Neural crest cell (in vitro differentiated cells): ENCODE measurements around the gene SNAPC4. TPM values are rescaled to one million over a fixed set of nuclear protein-coding genes. Genes with fewer than 3 reads are reported as not detected.

Source experiments
- DNase-seq: peaks from one replicate; pipeline ENCODE4 v3.0.0; 2021; ENCODE audit warnings: low read depth, mixed read lengths, low spot score
- H3K27ac Mint-ChIP-seq: one replicate; pipeline ENCODE4 v1.8.0; 2021; ENCODE audit warnings: mild to moderate bottlenecking, mixed read lengths; ENCODE audit not compliant: unreplicated experiment
- H3K27me3 Mint-ChIP-seq: 2 replicates; pipeline ENCODE4 v1.8.0; 2021; ENCODE audit warnings: low read depth, mild to moderate bottlenecking, mixed read lengths
- H3K36me3 Mint-ChIP-seq: 2 replicates; pipeline ENCODE4 v1.8.0; 2021; ENCODE audit warnings: low read depth, mild to moderate bottlenecking, mixed read lengths
- H3K4me1 Mint-ChIP-seq: 2 replicates; pipeline ENCODE4 v1.8.0; 2021; ENCODE audit warnings: mixed read lengths
- H3K4me3 Mint-ChIP-seq: one replicate; pipeline ENCODE4 v1.8.0; 2021; ENCODE audit warnings: mild to moderate bottlenecking, mixed read lengths
- H3K9me3 Mint-ChIP-seq: 2 replicates; pipeline ENCODE4 v1.8.0; 2021; ENCODE audit warnings: mixed read lengths
- total RNA-seq: library from RNA; stranded (reverse); gene quantifications from 2 replicates; pipeline ENCODE4 v1.2.1, GENCODE V29; 2021
- TF ChIP-seq, protein P1 (sequence below): fragments of 200-600 bp; sonication (generic); conservative IDR thresholded peaks from 2 replicates; pipeline ENCODE4 v1.5.0; 2021; ENCODE audit warnings: antibody characterized with exemption, mild to moderate bottlenecking

SNAPC4 gene
- total RNA-seq, 1 donor from 2014 or later = 19.0 TPM

DNA sequence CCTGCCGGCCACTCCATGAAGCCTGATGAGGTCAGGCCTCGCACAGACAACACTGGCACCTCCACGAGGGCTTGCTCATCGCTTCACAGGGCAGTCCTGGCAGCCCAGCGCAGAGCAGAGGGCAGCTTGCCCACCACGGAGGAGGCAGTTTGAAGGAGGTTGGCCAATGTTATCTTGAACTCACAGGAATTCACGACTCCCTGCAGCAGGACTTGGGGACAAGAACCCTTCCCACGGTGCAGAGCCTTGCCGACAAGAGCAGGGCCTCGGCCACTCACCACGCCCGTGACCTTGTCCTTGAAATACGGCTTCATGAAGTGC, 5.0 kb downstream of the SNAPC4 start:
- Mint-ChIP-seq H3K36me3 (peaks cover 3% of the 10 kb centered on the region), H3K4me3 (no peak overlapping the region), H3K27me3 (no peaks in the 10 kb centered on the region), H3K4me1 (peaks cover 8% of the 10 kb centered on the region), H3K9me3 (no peaks in the 10 kb centered on the region), H3K27ac (no peak overlapping the region)
- TF ChIP-seq, protein P1, sequence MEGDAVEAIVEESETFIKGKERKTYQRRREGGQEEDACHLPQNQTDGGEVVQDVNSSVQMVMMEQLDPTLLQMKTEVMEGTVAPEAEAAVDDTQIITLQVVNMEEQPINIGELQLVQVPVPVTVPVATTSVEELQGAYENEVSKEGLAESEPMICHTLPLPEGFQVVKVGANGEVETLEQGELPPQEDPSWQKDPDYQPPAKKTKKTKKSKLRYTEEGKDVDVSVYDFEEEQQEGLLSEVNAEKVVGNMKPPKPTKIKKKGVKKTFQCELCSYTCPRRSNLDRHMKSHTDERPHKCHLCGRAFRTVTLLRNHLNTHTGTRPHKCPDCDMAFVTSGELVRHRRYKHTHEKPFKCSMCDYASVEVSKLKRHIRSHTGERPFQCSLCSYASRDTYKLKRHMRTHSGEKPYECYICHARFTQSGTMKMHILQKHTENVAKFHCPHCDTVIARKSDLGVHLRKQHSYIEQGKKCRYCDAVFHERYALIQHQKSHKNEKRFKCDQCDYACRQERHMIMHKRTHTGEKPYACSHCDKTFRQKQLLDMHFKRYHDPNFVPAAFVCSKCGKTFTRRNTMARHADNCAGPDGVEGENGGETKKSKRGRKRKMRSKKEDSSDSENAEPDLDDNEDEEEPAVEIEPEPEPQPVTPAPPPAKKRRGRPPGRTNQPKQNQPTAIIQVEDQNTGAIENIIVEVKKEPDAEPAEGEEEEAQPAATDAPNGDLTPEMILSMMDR = no peak
- no peak for DNase-seq

DNA sequence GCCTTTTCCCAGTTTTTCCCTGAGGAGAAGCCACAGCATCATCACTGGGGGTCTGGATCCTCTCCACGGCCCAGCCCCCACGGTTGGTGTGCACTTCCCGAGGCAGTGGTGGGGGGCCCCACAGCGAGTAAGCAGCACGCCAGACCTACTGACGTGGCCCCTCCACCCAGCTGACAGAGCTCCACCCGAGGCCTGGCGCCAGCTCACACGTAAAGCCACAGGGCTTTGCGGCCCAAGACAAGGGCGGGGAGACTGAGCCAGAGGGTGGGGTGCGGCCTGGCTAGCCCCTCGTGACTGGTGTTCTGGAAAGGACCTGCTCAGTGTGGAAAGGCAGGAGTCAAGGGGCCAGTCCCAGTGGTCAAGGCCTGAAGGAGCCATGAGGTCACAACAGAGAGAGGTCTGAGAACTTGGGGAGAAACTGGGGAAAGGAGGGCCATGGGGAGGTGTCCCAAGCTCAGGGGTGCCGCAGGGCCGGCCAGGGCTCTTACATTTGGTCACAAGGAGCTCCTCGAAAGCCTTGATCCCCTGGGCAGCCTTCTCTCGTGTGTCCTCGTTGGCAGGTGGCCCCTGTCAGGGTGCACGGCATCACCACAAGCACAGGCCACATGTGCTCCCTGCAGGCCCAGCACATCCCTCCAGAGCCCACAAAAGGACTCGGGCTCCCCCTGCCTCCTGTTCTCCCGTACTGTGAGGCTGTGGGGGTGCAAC, 5.5 kb downstream of the SNAPC4 start:
- Mint-ChIP-seq H3K4me3 (no peak overlapping the region), H3K27ac (no peak overlapping the region), H3K4me1 (peaks cover 8% of the 10 kb centered on the region), H3K9me3 (no peaks in the 10 kb centered on the region), H3K36me3 (peaks cover 6% of the 10 kb centered on the region), H3K27me3 (no peaks in the 10 kb centered on the region)
- TF ChIP-seq, protein P1 = no peak
- no peak for DNase-seq

DNA sequence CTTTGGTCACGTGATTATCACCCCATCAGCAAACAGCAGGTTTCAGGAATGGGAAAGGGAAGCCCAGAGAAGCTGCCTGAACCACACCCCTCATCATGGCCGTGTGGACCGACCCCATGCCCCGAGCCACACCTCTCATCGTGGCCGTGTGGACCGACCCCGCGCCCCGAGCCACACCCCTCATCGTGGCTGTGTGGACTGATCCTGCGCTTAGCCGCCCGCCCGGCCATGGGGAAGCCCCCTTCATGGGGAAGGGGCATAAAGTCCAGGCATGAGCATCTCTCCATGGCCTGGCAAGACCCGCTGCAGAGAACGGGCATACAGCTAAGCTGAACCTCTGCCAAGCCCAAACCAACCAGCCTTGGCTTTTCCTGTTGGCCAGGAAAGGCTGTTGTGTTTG, 6.4 kb downstream of the SNAPC4 start:
- Mint-ChIP-seq H3K4me1 (no peaks in the 10 kb centered on the region), H3K27me3 (no peaks in the 10 kb centered on the region), H3K9me3 (no peaks in the 10 kb centered on the region), H3K4me3 (no peak overlapping the region), H3K36me3 (peaks cover 6% of the 10 kb centered on the region), H3K27ac (no peak overlapping the region)
- TF ChIP-seq, protein P1 = no peak
- DNase-seq = no peak

DNA sequence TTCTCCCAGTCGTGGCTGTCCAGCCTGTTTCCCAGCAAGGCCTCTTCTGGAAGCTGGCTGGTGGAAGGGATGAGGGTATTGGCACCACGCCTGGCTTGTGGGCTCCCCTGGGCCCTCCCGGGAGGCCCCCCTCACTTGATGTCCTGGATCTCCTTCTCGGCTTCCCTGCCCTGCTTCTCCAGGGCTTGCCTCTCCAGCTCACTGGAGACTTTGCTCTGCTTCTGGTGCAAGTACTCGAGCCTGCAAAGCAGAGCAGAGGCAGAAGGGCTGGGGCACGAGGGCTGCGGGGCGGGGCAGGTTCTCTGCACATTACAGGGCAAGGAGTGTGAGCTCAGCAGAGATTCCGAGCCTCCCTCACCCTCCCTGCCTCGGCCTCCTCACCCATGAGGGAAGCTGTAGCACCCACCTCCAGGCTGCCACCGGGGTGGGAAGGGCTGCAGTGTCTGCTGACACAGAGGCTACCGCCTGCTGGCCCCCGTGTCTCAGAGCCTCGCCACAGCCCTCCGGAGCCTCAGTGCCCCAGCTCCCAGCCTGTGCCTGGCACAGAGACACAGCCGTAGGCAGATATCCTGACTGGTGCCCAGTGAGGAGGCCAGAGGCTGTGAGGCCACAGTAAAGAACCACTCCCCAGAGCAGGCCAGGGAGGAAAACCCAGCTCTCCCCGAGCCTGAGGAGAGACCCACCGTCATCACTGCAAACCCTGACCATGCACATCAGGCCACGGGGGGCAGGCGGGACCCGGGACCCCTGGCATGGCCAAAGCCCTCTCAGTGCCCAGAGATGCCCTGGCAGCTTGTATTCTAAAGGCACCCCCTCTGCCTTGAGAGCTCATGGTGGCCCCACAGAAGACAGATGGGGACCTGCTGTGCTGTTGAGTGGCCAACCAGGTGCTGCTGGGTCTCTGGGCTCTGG, 7.2 kb downstream of the SNAPC4 start:
- Mint-ChIP-seq H3K27ac (no peak overlapping the region), H3K4me1 (no peaks in the 10 kb centered on the region), H3K9me3 (no peaks in the 10 kb centered on the region), H3K36me3 (peaks cover 6% of the 10 kb centered on the region), H3K4me3 (no peak overlapping the region), H3K27me3 (no peaks in the 10 kb centered on the region)
- TF ChIP-seq, protein P1 = no peak
- no peak for DNase-seq

DNA sequence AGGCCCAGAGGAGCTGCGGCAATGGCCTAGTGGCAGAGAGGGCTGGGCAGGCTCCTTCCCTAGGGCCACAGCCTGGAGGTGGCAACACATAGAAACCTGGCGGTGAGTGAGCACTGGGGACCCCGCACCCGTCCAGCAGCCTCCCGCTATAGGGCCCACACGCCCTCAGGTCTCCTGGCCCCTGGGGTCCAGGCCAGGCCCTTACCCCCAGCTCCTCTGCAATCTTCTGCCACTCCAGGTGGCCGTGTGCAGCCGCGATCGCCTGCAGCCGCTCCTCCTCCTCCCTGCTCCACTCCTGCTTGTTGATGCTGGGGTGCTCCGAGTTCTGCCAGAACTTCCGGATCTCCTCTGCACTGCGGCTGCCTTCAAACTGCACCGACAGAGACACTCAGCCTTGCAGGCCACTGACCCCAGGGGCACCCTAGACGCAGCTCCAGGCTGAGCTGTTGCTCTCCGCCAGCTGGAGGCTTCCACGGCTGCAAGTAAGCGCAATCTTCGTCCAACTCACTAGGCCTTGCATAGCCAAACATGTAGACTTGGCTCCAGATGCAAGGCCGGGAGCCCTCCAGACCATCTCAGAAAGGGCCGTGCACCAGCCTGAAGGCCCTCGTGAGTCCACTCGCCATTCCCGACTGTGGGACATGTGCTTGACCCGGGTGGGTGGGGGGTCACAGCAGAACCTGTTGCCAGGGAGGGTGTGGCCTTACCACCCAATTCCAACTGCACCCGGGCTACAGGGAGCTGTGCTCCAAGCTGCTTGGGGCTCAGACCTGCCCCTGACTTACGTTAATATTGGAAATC, 8.0 kb downstream of the SNAPC4 start:
- H3K27ac Mint-ChIP-seq = peak overlapping the region; percentile 20
- no peak overlapping the region for H3K4me3 Mint-ChIP-seq

More for the DNA sequence above, 8.0 kb downstream of the SNAPC4 start:
- no peaks in the 10 kb centered on the region for H3K9me3 Mint-ChIP-seq
- H3K36me3 Mint-ChIP-seq = peaks cover 10% of the 10 kb centered on the region
- H3K27me3 Mint-ChIP-seq = no peaks in the 10 kb centered on the region
- TF ChIP-seq, protein P1 = no peak
- no peaks in the 10 kb centered on the region for H3K4me1 Mint-ChIP-seq
- no peak for DNase-seq
